ENCODE data around the gene CHKA. TPM values are rescaled to one million over a fixed set of nuclear protein-coding genes. Genes with fewer than 3 reads are reported as not detected.

The CHKA gene
- total RNA-seq, 2 donors from 2014 or later: 56.1 to 75.9 TPM

- no peaks in the 10 kb centered on the region for H3K27me3 ChIP-seq (ENCODE audit: control insufficient read depth, insufficient read depth, low read length, poor library complexity, severe bottlenecking)
- no peak for DNase-seq
- no peaks in the 10 kb centered on the region for H3K9me3 ChIP-seq (ENCODE audit: control insufficient read depth, low read length)
- 91 to 95% methylated on average over 9 to 15 of the region's 15 CpGs for WGBS, 2 experiments (ENCODE audit: insufficient coverage in 1 of 2, insufficient read length in 1 of 2)
- peaks cover 6% of the 10 kb centered on the region for H3K4me1 Mint-ChIP-seq
- no peaks in the 10 kb centered on the region for H3K36me3 Mint-ChIP-seq (ENCODE audit: low read depth)
- H3K27ac Mint-ChIP-seq: peak overlapping the region; percentile 52
- H3K4me3 Mint-ChIP-seq: no peak overlapping the region
- H3K4me3 ChIP-seq (ENCODE audit: low read length): no peak overlapping the region
- no peak overlapping the region for H3K27ac ChIP-seq (ENCODE audit: low read depth, low read length)
- no peaks in the 10 kb centered on the region for H3K9me3 Mint-ChIP-seq
- H3K36me3 ChIP-seq (ENCODE audit: control insufficient read depth, insufficient read depth, low read length): no peaks in the 10 kb centered on the region
- no peak overlapping the region for H3K9ac ChIP-seq (ENCODE audit: extremely low read depth, low read length, poor library complexity, severe bottlenecking)
- TF ChIP-seq CTCF (conservative IDR thresholded peaks at IDR 0.05): no peak
- H3K27me3 Mint-ChIP-seq (ENCODE audit: insufficient read depth): no peaks in the 10 kb centered on the region
- H3K4me1 ChIP-seq (ENCODE audit: control insufficient read depth, insufficient read depth, low read length): peaks cover 5% of the 10 kb centered on the region
Observed at GRCh38 chr11:68146010-68146540, 24.9 kb upstream of the CHKA start.

- no peak for TF ChIP-seq CTCF (conservative IDR thresholded peaks at IDR 0.05)
- DNase-seq: no peak
- Histone ChIP-seq H3K9ac (ENCODE audit: extremely low read depth, low read length, poor library complexity, severe bottlenecking) (no peak overlapping the region), H3K27me3 (ENCODE audit: control insufficient read depth, insufficient read depth, low read length, poor library complexity, severe bottlenecking) (no peaks in the 10 kb centered on the region), H3K27ac (ENCODE audit: low read depth, low read length) (no peak overlapping the region), H3K36me3 (ENCODE audit: control insufficient read depth, insufficient read depth, low read length) (no peaks in the 10 kb centered on the region), H3K4me1 (ENCODE audit: control insufficient read depth, insufficient read depth, low read length) (peaks cover 5% of the 10 kb centered on the region), H3K4me3 (ENCODE audit: low read length) (no peak overlapping the region), H3K9me3 (ENCODE audit: control insufficient read depth, low read length) (no peaks in the 10 kb centered on the region)
- no peaks in the 10 kb centered on the region for H3K27me3 Mint-ChIP-seq (ENCODE audit: insufficient read depth)
- no peaks in the 10 kb centered on the region for H3K36me3 Mint-ChIP-seq (ENCODE audit: low read depth)
- H3K9me3 Mint-ChIP-seq: no peaks in the 10 kb centered on the region
- H3K27ac Mint-ChIP-seq: no peak overlapping the region
- H3K4me3 Mint-ChIP-seq: no peak overlapping the region
- peaks cover 6% of the 10 kb centered on the region for H3K4me1 Mint-ChIP-seq
- WGBS, 2 experiments (ENCODE audit: insufficient coverage in 1 of 2, insufficient read length in 1 of 2): 92 to 94% methylated on average over 9 to 14 of the region's 14 CpGs
Observed at GRCh38 chr11:68145120-68145866, 24.1 kb upstream of the CHKA start.

GRCh38 chr11:68143310-68143689, 22.1 kb upstream of the CHKA start:
- H3K9me3 Mint-ChIP-seq: no peaks in the 10 kb centered on the region
- H3K4me1 Mint-ChIP-seq: peaks cover 8% of the 10 kb centered on the region
- Histone ChIP-seq H3K27ac (ENCODE audit: low read depth, low read length) (no peak overlapping the region), H3K4me1 (ENCODE audit: control insufficient read depth, insufficient read depth, low read length) (peaks cover 5% of the 10 kb centered on the region), H3K4me3 (ENCODE audit: low read length) (no peak overlapping the region), H3K9ac (ENCODE audit: extremely low read depth, low read length, poor library complexity, severe bottlenecking) (no peak overlapping the region), H3K9me3 (ENCODE audit: control insufficient read depth, low read length) (no peaks in the 10 kb centered on the region), H3K36me3 (ENCODE audit: control insufficient read depth, insufficient read depth, low read length) (no peaks in the 10 kb centered on the region), H3K27me3 (ENCODE audit: control insufficient read depth, insufficient read depth, low read length, poor library complexity, severe bottlenecking) (no peaks in the 10 kb centered on the region)
- no peak for TF ChIP-seq CTCF (conservative IDR thresholded peaks at IDR 0.05)
- DNase-seq: no peak
- H3K27ac Mint-ChIP-seq: no peak overlapping the region
- no peaks in the 10 kb centered on the region for H3K27me3 Mint-ChIP-seq (ENCODE audit: insufficient read depth)
- no peak overlapping the region for H3K4me3 Mint-ChIP-seq
- no peaks in the 10 kb centered on the region for H3K36me3 Mint-ChIP-seq (ENCODE audit: low read depth)
- 92 to 93% methylated on average over 3 to 4 of the region's 4 CpGs for WGBS, 2 experiments (ENCODE audit: insufficient coverage in 1 of 2, insufficient read length in 1 of 2)
